Thyroid gland (tissue), 4 donors: ENCODE measurements around the gene GARRE1.

ENCODE experiments used
- POLR2A ChIP-seq, 2 donors: fragments of 450-650 bp; IDR thresholded peaks; one replicate each; pipeline ENCODE4 v1.6.1; 2017; ENCODE audit warnings: antibody characterized with exemption in 2 of 2, mild to moderate bottlenecking in 2 of 2, moderate library complexity in 1 of 2
- TF ChIP-seq, protein P1 (sequence below), 6 experiments: fragments of 200-600 bp in 3 of 6; fragments of 450-650 bp in 3 of 6; sonication (generic) in 3 of 6; IDR thresholded peaks; one replicate each; pipeline ENCODE4 v1.5.1; 2016 to 2019; ENCODE audit warnings: antibody characterized with exemption in 6 of 6, mild to moderate bottlenecking in 2 of 6, inconsistent platforms in 1 of 6, moderate library complexity in 1 of 6

DNA sequence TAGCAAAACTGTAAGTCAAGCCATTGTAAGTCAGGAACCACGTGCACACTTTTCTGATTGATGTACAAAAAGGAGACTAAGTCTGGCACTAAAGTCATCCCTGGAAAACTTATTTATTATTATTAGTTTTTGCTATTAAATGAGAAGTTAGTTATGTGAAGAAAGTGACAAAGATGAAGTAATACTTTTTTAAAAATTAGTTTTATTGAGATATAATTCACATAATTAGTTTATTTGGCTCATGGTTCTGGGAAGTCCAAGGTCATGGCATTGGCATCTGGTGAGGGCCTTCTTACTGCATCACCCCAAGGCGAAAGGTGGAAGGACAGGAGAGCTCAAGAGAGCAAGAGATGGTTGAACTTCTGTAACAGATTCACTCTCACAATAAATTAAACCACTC is 36.9 kb downstream of the GARRE1 start:
- TF ChIP-seq, protein P1, sequence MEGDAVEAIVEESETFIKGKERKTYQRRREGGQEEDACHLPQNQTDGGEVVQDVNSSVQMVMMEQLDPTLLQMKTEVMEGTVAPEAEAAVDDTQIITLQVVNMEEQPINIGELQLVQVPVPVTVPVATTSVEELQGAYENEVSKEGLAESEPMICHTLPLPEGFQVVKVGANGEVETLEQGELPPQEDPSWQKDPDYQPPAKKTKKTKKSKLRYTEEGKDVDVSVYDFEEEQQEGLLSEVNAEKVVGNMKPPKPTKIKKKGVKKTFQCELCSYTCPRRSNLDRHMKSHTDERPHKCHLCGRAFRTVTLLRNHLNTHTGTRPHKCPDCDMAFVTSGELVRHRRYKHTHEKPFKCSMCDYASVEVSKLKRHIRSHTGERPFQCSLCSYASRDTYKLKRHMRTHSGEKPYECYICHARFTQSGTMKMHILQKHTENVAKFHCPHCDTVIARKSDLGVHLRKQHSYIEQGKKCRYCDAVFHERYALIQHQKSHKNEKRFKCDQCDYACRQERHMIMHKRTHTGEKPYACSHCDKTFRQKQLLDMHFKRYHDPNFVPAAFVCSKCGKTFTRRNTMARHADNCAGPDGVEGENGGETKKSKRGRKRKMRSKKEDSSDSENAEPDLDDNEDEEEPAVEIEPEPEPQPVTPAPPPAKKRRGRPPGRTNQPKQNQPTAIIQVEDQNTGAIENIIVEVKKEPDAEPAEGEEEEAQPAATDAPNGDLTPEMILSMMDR (IDR thresholded peaks at IDR 0.05): no peak
- TF ChIP-seq POLR2A (IDR thresholded peaks at IDR 0.05): no peak
